ENCODE measurements around the gene DGKG. TPM values are rescaled to one million over a fixed set of nuclear protein-coding genes. Genes with fewer than 3 reads are reported as not detected.

DGKG gene
- total RNA-seq, 1 donor from 2014 or later: 0.22 TPM

DNA sequence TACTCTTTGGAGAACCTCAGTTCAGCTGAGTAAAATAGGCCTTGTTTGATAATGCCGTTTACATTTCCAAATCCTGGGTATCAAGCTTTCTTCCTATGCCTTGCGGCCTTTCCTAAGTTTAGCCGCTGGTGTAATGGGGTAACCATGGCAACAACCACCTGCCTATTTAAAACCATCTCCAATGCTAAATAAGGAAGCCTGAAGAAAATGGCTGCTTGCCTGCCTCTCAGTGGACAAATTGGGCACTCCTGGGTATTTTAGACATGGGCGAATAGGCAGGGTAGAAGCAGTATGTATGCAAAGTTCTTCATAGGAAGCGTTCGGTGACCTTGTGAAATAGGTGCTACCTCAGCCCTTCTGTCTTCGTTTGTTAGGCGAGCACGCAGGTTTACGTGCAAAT, 122.7 kb downstream of the DGKG start:
- Histone ChIP-seq H3K27me3 (peaks cover 8% of the 10 kb centered on the region), H3K4me3 (no peak overlapping the region), H3K27ac (no peak overlapping the region), H3K4me1 (no peaks in the 10 kb centered on the region), H2AFZ (replicated peaks) (no peak overlapping the region), H3K9me3 (ENCODE audit: low read depth) (no peaks in the 10 kb centered on the region), H3K4me2 (no peak overlapping the region), H3F3A (ENCODE audit: low read depth) (no peaks in the 10 kb centered on the region), H3K79me2 (ENCODE audit: low read depth) (no peaks in the 10 kb centered on the region), H3K9ac (no peak overlapping the region), H4K20me1 (ENCODE audit: low read depth) (no peaks in the 10 kb centered on the region), H3K36me3 (no peaks in the 10 kb centered on the region)
- DNase-seq (ENCODE audit: low spot score): peak; percentile 76
- H3K4me1 Mint-ChIP-seq: peaks cover 23% of the 10 kb centered on the region
- H3K9me3 Mint-ChIP-seq: no peaks in the 10 kb centered on the region
- no peak overlapping the region for H3K4me3 Mint-ChIP-seq
- no peaks in the 10 kb centered on the region for H3K36me3 Mint-ChIP-seq
- peak overlapping the region; percentile 78 for H3K27ac Mint-ChIP-seq
- no peak for TF ChIP-seq EZH2phosphoT487 (IDR thresholded peaks at IDR 0.05)
- TF ChIP-seq, protein P1, sequence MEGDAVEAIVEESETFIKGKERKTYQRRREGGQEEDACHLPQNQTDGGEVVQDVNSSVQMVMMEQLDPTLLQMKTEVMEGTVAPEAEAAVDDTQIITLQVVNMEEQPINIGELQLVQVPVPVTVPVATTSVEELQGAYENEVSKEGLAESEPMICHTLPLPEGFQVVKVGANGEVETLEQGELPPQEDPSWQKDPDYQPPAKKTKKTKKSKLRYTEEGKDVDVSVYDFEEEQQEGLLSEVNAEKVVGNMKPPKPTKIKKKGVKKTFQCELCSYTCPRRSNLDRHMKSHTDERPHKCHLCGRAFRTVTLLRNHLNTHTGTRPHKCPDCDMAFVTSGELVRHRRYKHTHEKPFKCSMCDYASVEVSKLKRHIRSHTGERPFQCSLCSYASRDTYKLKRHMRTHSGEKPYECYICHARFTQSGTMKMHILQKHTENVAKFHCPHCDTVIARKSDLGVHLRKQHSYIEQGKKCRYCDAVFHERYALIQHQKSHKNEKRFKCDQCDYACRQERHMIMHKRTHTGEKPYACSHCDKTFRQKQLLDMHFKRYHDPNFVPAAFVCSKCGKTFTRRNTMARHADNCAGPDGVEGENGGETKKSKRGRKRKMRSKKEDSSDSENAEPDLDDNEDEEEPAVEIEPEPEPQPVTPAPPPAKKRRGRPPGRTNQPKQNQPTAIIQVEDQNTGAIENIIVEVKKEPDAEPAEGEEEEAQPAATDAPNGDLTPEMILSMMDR (IDR thresholded peaks at IDR 0.05): peak; percentile 39
- H3K27me3 Mint-ChIP-seq (ENCODE audit: insufficient read depth, low read depth): peaks cover 7% of the 10 kb centered on the region

DNA sequence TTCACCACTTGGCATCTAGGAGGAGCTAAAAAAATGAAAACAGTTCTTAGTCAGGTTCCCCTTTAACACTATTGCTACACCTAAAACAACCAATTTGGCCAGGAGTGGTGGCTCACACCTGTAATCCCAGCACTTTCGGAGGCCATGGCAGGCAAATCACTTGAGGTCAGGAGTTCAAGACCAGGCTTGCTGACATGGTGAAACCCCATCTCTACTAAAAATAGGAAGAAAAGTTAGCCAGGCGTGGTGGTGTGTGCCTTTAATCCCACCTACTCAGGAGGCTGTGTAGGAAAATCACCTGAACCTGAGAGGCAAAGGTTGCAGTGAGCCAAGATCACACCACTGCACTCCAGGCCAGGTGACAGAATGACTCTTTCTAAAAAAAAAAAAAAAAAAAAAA, 124.1 kb downstream of the DGKG start:
- Mint-ChIP-seq H3K4me1 (peaks cover 23% of the 10 kb centered on the region), H3K27me3 (ENCODE audit: insufficient read depth, low read depth) (peaks cover 4% of the 10 kb centered on the region), H3K36me3 (no peaks in the 10 kb centered on the region), H3K27ac (no peak overlapping the region), H3K9me3 (peaks cover 2% of the 10 kb centered on the region), H3K4me3 (no peak overlapping the region)
- Histone ChIP-seq H3K4me1 (no peaks in the 10 kb centered on the region), H3K9ac (no peak overlapping the region), H3K4me3 (no peak overlapping the region), H3K9me3 (ENCODE audit: low read depth) (no peaks in the 10 kb centered on the region), H3K36me3 (no peaks in the 10 kb centered on the region), H4K20me1 (ENCODE audit: low read depth) (no peaks in the 10 kb centered on the region), H3K27me3 (peaks cover 8% of the 10 kb centered on the region), H3K27ac (no peak overlapping the region), H3F3A (ENCODE audit: low read depth) (no peaks in the 10 kb centered on the region), H3K4me2 (no peak overlapping the region), H3K79me2 (ENCODE audit: low read depth) (no peaks in the 10 kb centered on the region), H2AFZ (replicated peaks) (no peak overlapping the region)
- DNase-seq (ENCODE audit: low spot score): no peak
- TF ChIP-seq EZH2 (IDR thresholded peaks at IDR 0.05): no peak
- TF ChIP-seq EZH2phosphoT487 (IDR thresholded peaks at IDR 0.05): no peak

DNA sequence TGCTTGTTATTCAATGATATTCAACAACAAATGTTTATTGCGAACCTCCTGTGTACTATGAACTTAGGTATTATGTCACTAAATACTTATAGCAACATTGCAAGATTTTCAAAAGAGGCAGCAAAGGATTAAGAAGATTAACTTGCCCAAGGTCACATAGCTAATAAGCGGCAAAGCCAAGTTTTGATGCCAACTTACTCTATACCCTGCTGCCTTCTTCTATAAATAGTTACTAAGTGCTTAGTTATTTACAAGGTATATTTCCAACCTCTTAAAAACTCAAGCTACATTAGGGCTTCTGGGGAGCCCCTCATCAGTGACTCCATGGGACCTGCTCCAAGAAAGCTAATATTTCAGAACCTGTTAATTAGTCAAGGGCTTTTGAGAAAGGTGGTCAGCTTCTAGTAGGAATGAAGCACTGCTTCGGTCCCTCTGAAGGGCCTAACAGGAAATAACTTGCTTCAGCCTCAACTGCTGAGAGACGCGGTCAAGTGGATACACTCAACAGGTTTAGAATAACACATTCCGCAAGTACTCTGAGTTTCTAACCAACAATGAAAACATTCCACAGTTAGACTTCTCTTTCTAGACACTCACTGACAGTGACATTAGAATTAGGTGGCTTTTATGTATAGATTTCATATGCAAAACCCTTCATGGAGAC, 125.5 kb downstream of the DGKG start:
- Histone ChIP-seq H3K27ac (no peak overlapping the region), H3K4me3 (no peak overlapping the region), H3K36me3 (no peaks in the 10 kb centered on the region), H3K9me3 (ENCODE audit: low read depth) (no peaks in the 10 kb centered on the region), H4K20me1 (ENCODE audit: low read depth) (no peaks in the 10 kb centered on the region), H3K4me1 (no peaks in the 10 kb centered on the region), H3K27me3 (peaks cover 8% of the 10 kb centered on the region), H3K4me2 (no peak overlapping the region), H3K9ac (no peak overlapping the region), H2AFZ (replicated peaks) (no peak overlapping the region), H3K79me2 (ENCODE audit: low read depth) (no peaks in the 10 kb centered on the region), H3F3A (ENCODE audit: low read depth) (no peaks in the 10 kb centered on the region)
- DNase-seq (ENCODE audit: low spot score): no peak
- H3K4me3 Mint-ChIP-seq: no peak overlapping the region
- H3K9me3 Mint-ChIP-seq: peaks cover 2% of the 10 kb centered on the region
- TF ChIP-seq EZH2phosphoT487 (IDR thresholded peaks at IDR 0.05) (no peak), EZH2 (IDR thresholded peaks at IDR 0.05) (no peak)
- TF ChIP-seq, protein P1 (IDR thresholded peaks at IDR 0.05): no peak
- peaks cover under 1% of the 10 kb centered on the region for H3K27me3 Mint-ChIP-seq (ENCODE audit: insufficient read depth, low read depth)
- peaks cover 19% of the 10 kb centered on the region for H3K4me1 Mint-ChIP-seq
- H3K27ac Mint-ChIP-seq: no peak overlapping the region
- H3K36me3 Mint-ChIP-seq: no peaks in the 10 kb centered on the region

DNA sequence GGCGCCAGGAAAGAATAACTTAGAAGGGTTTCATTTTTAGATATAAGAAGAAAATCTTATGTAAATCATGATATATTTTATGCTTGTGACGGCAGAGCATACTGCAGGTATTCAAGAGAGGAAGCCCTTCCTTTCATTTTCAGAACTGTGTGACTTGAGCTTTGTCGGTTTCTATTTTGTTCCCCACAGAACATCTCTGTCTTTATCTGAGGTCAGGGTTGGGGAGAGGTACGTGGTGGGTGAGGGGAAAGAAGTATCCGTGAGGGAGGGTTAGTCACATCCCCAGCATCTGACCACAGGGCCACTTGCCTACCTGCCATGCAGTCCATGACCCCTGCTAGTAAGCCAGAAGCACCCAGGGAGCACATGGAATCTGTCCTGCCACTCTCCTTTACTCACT, 126.5 kb downstream of the DGKG start:
- Histone ChIP-seq H2AFZ (replicated peaks) (no peak overlapping the region), H3K9me3 (ENCODE audit: low read depth) (no peaks in the 10 kb centered on the region), H3K4me1 (no peaks in the 10 kb centered on the region), H3K9ac (no peak overlapping the region), H3K4me3 (no peak overlapping the region), H3K36me3 (no peaks in the 10 kb centered on the region), H3K79me2 (ENCODE audit: low read depth) (no peaks in the 10 kb centered on the region), H3K27me3 (peaks cover 8% of the 10 kb centered on the region), H4K20me1 (ENCODE audit: low read depth) (no peaks in the 10 kb centered on the region), H3K4me2 (no peak overlapping the region), H3F3A (ENCODE audit: low read depth) (no peaks in the 10 kb centered on the region), H3K27ac (no peak overlapping the region)
- no peaks in the 10 kb centered on the region for H3K27me3 Mint-ChIP-seq (ENCODE audit: insufficient read depth, low read depth)
- no peaks in the 10 kb centered on the region for H3K36me3 Mint-ChIP-seq
- peaks cover 2% of the 10 kb centered on the region for H3K9me3 Mint-ChIP-seq
- H3K27ac Mint-ChIP-seq: no peak overlapping the region
- TF ChIP-seq EZH2 (IDR thresholded peaks at IDR 0.05) (no peak), EZH2phosphoT487 (IDR thresholded peaks at IDR 0.05) (no peak)
- TF ChIP-seq, protein P1 (IDR thresholded peaks at IDR 0.05): no peak
- no peak for DNase-seq (ENCODE audit: low spot score)
- H3K4me1 Mint-ChIP-seq: peaks cover 18% of the 10 kb centered on the region
- no peak overlapping the region for H3K4me3 Mint-ChIP-seq
